SK-N-SH treated with all-trans-retinoic acid at 6 μM for 48 hours (cell line): Measurements from ENCODE around the gene JSRP1.

Source experiments
- BACH2 ChIP-seq: fragments of 250-450 bp; sonication (Bioruptor Pico); IDR thresholded peaks from 2 replicates; pipeline ENCODE4 v1.9.0; 2021; ENCODE audit warnings: mild to moderate bottlenecking, borderline replicate concordance
- CSDC2 ChIP-seq: fragments of 250-450 bp; sonication (Bioruptor Pico); IDR thresholded peaks from 2 replicates; pipeline ENCODE4 v1.5.0; 2020; ENCODE audit warnings: mild to moderate bottlenecking, moderate library complexity
- ESRRG ChIP-seq: fragments of 250-450 bp; sonication (Bioruptor Pico); IDR thresholded peaks from 2 replicates; pipeline ENCODE4 v1.6.1; 2021; ENCODE audit warnings: mild to moderate bottlenecking
- PPARA ChIP-seq: fragments of 250-450 bp; sonication (Bioruptor Pico); IDR thresholded peaks from 2 replicates; pipeline ENCODE4 v1.5.0; 2020; ENCODE audit warnings: mild to moderate bottlenecking, borderline replicate concordance
- RARB ChIP-seq: fragments of 250-450 bp; sonication (Bioruptor Pico); IDR thresholded peaks from 2 replicates; pipeline ENCODE4 v1.8.0; 2021; ENCODE audit warnings: mild to moderate bottlenecking, moderate library complexity
- ZFP30 ChIP-seq: fragments of 450-650 bp; formaldehyde crosslinking; IDR thresholded peaks from 2 replicates; pipeline ENCODE4 v1.5.0; 2022; ENCODE audit warnings: mild to moderate bottlenecking, moderate library complexity
- ZNF70 ChIP-seq: fragments of 450-650 bp; formaldehyde crosslinking; IDR thresholded peaks from 2 replicates; pipeline ENCODE4 v1.5.0; 2020; ENCODE audit warnings: mild to moderate bottlenecking, moderate library complexity
- TF ChIP-seq, protein P1 (sequence below): fragments of 250-450 bp; sonication (Bioruptor Pico); IDR thresholded peaks from 2 replicates; pipeline ENCODE4 v1.8.0; 2020; ENCODE audit warnings: mild to moderate bottlenecking, moderate library complexity, borderline replicate concordance
- TF ChIP-seq, protein P2 (sequence below): fragments of 250-450 bp; sonication (Bioruptor Pico); IDR thresholded peaks from 2 replicates; pipeline ENCODE4 v1.8.0; 2021; ENCODE audit warnings: low read depth, mild to moderate bottlenecking, moderate library complexity, borderline replicate concordance
- TF ChIP-seq, protein P3 (sequence below): fragments of 250-450 bp; sonication (Bioruptor Pico); IDR thresholded peaks from 2 replicates; pipeline ENCODE4 v1.5.0; 2020; ENCODE audit warnings: mild to moderate bottlenecking, moderate library complexity

DNA sequence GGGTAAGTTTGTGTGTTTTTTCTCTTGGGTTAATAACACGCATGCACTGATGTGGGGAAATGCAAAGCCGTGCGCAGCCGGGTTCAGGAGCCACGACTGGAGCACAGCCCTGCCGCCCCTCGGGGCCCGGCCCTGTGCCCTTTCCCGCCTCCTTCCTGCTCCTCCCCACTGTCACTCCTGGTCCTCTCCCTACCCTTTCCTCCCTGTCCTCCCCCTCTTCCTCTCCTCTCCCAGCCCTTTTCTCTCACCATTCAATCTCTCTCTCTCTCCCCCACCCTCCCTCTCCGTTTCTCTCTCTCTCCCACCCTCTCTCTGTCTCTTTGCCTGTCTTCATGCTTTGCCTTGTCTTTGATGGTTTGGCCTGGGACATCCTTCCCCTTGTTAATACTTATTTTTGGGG, 47.2 kb downstream of the JSRP1 start:
- TF ChIP-seq, protein P1, sequence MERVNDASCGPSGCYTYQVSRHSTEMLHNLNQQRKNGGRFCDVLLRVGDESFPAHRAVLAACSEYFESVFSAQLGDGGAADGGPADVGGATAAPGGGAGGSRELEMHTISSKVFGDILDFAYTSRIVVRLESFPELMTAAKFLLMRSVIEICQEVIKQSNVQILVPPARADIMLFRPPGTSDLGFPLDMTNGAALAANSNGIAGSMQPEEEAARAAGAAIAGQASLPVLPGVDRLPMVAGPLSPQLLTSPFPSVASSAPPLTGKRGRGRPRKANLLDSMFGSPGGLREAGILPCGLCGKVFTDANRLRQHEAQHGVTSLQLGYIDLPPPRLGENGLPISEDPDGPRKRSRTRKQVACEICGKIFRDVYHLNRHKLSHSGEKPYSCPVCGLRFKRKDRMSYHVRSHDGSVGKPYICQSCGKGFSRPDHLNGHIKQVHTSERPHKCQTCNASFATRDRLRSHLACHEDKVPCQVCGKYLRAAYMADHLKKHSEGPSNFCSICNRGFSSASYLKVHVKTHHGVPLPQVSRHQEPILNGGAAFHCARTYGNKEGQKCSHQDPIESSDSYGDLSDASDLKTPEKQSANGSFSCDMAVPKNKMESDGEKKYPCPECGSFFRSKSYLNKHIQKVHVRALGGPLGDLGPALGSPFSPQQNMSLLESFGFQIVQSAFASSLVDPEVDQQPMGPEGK (CRISPR knock-in tag), result no peak
- TF ChIP-seq, protein P2, sequence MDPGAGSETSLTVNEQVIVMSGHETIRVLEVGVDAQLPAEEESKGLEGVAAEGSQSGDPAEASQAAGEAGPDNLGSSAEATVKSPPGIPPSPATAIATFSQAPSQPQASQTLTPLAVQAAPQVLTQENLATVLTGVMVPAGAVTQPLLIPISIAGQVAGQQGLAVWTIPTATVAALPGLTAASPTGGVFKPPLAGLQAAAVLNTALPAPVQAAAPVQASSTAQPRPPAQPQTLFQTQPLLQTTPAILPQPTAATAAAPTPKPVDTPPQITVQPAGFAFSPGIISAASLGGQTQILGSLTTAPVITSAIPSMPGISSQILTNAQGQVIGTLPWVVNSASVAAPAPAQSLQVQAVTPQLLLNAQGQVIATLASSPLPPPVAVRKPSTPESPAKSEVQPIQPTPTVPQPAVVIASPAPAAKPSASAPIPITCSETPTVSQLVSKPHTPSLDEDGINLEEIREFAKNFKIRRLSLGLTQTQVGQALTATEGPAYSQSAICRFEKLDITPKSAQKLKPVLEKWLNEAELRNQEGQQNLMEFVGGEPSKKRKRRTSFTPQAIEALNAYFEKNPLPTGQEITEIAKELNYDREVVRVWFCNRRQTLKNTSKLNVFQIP (CRISPR knock-in tag), result no peak
- TF ChIP-seq ZFP30 (CRISPR knock-in tag) (no peak), RARB (CRISPR knock-in tag) (no peak), ZNF70 (CRISPR knock-in tag) (no peak), PPARA (no peak), BACH2 (CRISPR knock-in tag) (no peak), CSDC2 (no peak), ESRRG (CRISPR knock-in tag) (no peak)
- TF ChIP-seq, protein P3, sequence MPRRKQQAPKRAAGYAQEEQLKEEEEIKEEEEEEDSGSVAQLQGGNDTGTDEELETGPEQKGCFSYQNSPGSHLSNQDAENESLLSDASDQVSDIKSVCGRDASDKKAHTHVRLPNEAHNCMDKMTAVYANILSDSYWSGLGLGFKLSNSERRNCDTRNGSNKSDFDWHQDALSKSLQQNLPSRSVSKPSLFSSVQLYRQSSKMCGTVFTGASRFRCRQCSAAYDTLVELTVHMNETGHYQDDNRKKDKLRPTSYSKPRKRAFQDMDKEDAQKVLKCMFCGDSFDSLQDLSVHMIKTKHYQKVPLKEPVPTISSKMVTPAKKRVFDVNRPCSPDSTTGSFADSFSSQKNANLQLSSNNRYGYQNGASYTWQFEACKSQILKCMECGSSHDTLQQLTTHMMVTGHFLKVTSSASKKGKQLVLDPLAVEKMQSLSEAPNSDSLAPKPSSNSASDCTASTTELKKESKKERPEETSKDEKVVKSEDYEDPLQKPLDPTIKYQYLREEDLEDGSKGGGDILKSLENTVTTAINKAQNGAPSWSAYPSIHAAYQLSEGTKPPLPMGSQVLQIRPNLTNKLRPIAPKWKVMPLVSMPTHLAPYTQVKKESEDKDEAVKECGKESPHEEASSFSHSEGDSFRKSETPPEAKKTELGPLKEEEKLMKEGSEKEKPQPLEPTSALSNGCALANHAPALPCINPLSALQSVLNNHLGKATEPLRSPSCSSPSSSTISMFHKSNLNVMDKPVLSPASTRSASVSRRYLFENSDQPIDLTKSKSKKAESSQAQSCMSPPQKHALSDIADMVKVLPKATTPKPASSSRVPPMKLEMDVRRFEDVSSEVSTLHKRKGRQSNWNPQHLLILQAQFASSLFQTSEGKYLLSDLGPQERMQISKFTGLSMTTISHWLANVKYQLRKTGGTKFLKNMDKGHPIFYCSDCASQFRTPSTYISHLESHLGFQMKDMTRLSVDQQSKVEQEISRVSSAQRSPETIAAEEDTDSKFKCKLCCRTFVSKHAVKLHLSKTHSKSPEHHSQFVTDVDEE (CRISPR knock-in tag), result no peak
